Measurements from ENCODE around the gene HTN1.
"Not testable (repeated sequence)": the region's sequence is repeated elsewhere in the genome, so short reads cannot be mapped to it uniquely, and the experiment has no call there.

HTN1 gene

DNA sequence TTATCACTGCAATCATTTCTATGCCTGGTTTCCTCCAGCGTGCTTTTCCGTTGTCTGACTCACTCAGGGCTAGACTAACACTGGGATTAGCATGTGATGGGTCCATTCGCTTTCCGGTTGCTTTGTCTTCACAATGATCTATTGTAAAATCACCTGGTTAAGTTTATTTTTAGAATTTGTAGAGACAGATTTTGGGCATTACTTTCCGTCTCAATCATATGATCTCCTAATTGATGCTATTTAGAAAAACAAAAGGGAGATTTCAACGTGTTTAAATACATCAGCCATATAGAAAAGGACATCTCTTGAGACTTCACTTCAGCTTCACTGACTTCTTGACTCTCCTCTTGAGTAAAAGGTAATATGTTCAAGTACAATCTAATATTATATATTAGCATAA, at the start of gene HTN1:
Gene HTN1 (plus strand): TSS at position 301 of the 400 bp plus-strand sequence. CDS start 2,639 bp downstream, outside the sequence.
- not testable (repeated sequence) for DNase-seq (ENCODE audit: low spot score)

DNA sequence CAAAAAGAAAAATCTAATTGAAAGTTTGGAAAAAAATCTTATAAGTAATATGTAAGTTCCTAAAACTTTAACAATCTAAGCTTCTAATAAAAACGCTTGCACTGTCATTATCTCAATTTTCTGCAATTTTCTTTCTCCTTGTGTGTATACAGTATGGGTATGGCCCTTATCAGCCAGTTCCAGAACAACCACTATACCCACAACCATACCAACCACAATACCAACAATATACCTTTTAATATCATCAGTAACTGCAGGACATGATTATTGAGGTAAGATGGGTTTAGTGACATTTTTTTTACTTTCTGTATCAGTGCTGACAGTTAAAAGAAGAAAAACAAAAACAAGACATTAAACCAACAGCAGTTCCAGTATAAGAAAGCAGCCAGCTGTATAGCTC, 49.5 kb upstream of the HTN1 start:
- DNase-seq (ENCODE audit: low spot score) = no peak

DNA sequence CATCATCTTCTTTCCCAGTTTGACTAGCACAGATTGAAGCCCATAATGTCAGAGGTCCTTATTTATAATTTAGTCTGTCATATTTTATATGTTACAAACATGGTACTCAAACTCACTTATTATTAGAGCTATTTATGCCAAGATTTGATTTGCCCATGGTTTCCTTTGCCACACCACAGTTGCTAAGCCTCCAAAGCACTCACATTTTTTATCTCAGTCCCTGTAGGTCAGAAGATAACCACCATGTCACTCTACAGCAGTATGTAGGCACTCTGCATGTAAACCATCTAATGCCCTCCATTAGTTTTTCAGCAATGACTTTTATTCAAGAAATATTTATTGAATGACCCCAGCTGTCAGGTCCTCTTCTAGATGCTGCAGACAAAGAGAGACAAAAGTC, 47.7 kb upstream of the HTN1 start:
- DNase-seq (ENCODE audit: low spot score) = no peak

DNA sequence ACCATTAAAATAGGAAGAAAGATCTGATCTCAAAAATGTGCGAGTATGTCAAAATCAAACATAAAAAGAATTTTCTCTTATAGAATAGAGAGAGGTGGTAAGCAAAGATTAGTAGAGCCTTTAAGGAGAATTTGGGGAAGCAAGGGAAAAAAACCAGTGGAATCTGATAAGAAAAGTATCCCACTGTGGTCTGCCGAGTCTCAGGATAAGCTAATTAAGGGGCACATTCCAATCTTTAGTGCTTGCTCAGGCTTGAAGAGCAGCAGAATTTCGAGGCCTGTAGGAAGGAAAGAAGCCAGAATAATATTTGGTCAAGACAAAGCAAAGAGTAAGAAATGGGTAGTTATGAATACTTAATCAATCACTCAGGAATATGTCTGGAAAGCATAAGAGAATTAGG, 41.5 kb upstream of the HTN1 start:
- no peak for DNase-seq (ENCODE audit: low spot score)

DNA sequence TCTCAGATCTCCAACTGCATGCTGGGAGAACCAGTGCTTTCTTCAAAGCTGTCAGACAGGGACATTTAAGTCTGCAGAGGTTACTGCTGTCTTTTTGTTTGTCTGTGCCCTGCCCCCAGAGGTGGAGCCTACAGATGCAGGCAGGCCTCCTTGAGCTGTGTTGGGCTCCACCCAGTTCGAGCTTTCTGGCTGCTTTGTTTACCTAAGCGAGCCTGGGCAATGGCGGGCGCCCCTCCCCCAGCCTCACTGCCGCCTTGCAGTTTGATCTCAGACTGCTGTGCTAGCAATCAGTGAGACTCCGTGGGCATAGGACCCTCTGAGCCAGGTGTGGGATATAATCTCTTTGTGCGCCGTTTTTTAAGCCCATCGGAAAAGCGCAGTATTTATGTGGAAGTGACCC, 31.2 kb upstream of the HTN1 start:
- not testable (repeated sequence) for DNase-seq (ENCODE audit: low spot score)

DNA sequence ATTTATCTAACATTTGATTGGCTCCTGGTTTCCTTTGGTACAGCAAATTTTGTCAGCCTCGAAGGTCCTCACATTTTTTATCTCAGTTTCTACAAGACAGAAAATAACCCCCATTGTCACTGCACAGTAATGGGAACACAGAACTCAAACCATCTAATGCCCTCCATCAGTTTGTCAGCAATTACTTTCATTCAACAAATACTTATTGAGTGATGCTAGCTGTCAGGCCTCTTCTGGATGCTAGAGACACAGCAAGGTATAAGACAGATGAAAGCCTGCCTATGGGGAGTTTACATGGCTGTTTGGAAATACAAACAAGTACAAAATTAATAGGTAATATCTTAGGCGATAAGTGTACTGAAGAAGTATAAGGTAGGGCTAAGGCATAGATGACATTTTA, 27.0 kb upstream of the HTN1 start:
- DNase-seq (ENCODE audit: low spot score) = no peak

DNA sequence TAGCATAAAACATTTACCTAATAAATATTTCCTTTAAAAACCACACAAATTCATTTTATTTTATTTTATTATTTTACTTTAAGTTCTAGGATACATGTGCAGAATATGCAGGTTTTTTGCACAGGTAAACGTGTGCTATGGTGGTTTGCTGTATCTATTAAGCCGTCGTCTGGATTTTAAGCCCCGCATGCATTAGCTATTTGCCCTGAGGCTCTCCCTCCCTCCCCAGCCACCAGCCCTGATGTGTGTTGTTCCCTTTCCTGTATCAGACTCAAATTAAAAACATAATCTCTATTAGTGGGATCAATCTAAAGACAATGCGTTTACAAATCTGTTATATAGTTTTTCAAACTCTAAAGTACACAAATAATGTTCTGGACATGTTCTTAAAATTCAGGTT, 23.2 kb upstream of the HTN1 start:
- no peak for DNase-seq (ENCODE audit: low spot score)

DNA sequence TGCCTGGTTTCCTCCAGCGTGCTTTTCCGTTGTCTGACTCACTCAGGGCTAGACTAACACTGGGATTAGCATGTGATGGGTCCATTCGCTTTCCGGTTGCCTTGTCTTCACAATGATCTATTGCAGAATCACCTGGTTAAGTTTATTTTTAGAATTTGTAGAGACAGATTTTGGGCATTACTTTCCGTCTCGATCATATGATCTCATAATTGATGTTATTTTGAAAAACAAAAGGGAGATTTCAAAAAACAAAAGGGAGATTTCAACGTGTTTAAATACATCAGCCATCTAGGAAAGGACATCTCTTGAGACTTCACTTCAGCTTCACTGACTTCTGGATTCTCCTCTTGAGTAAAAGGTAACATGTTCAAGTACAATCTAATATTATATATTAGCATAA, 22.1 kb upstream of the HTN1 start, which contains the start of gene HTN3:
Gene HTN3 (plus strand): TSS at position 301 of the 400 bp plus-strand sequence. CDS start 2,282 bp downstream, outside the sequence.
- not testable (repeated sequence) for DNase-seq (ENCODE audit: low spot score)

DNA sequence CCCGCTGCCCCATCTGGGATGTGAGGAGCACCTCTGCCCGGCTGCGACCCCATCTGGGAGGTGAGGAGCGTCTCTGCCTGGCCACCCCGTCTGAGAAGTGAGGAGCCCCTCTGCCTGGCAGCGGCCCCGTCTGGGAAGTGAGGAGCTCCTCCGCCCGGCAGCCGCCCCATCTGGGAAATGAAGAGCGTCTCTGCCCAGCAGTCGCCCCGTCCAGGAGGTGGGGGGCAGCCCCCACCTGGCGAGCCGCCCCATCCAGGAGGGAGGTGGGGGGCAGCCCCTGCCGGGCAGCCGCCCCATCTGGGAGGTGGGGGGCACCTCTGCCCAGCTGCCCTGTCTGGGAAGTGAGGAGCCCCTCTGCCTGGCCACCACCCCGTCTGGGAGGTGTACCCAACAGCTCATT, 12.7 kb upstream of the HTN1 start:
- not testable (repeated sequence) for DNase-seq (ENCODE audit: low spot score)

DNA sequence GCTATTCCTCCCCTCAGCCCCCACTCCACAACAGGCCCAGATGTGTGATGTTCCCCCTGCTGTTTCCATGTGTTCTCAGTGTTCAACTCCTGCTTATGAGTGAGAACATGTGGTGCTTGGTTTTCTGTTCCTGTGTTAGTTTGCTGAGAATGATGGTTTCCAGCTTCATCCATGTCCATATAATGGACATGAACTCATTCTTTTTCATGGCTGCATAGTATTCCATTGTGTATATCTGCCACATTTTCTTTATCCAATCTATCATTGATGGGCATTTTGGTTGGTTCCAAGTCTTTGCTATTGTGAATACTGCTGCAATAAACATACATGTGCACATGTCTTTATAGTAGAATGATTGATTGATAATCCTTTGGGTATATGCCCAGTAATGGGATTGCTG, 10.3 kb upstream of the HTN1 start:
- not testable (repeated sequence) for DNase-seq (ENCODE audit: low spot score)

DNA sequence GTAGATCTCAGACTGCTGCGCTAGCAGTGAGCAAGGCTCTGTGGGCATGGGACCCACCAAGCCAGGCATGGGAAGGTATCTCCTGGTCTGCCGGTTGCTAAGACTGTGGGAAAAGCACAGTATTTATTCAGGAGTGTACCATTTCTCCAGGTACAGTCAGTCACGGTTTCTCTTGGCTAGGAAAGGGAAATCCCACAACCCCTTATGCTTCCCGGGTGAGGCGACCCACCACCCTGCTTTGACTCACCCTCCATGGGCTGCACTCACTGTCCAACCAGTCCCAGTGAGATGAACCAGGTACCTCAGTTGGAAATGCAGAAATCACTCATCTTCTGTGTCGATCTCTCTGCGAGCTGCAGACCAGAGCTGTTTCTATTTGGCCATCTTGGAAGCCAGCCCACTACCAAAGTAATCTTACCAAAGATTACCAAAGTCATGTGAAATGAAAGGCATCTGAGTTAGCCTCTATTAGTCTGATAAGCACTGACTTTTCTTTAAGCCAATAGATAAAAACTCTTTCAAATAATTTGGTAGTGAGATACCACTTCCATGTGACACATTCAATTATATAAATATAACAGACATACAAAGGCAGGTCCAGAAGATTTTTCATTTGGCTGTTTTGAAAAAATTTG, 8.5 kb upstream of the HTN1 start:
- no peak for DNase-seq (ENCODE audit: low spot score)

DNA sequence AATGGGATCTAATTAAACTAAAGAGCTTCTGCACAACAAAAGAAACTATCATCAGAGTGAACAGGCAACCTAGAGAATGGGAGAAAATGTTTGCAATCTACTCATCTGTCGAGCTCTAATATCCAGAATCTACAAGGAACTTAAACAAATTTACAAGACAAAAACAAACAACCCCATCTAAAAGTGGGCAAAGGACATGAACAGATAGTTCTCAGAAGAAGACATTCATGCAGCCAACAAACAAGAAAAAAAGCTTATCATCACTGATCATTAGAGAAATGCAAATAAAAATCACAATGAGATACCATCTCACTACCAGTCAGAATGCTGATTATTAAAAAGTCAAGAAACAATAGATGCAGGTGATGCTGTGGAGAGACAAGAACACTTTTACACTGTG, 6.3 kb downstream of the HTN1 start:
- DNase-seq (ENCODE audit: low spot score) = not testable (repeated sequence)

DNA sequence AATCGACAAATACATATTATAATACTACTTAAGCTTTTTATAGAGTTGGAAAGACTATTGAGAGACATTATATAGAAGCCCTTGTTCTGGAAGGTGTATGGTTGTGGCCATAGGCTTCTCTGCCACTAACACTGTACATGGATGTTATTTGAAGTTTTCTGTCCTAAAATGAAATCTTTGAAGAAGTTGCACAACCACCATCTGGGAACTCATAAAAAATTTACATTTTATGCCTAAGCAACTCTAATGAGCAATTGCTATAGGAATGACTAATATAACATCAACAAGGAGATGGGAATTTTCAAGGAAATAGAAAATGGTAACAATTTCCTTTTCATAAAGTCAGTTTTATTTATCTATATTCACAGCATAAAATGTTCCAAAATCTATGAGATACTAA, 7.4 kb downstream of the HTN1 start:
- no peak for DNase-seq (ENCODE audit: low spot score)

DNA sequence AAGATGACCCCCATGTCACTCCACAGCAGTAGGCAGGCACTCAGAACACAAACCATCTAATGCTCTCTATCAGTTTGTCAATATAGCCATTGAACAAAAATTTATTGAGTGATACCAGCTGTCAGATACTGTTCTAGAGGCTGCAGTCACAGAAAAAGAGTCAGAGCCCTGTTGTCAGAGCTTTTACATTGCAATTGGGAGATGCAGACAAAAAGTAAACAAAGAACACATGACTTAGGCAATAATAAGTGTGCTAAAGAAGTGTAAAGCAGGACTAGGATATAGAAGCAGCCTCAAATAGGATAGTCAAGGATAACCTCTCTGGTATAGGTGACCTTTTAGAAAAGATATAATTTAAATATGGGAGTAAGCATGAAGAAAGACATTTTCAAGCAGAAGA, 8.9 kb downstream of the HTN1 start:
- DNase-seq (ENCODE audit: low spot score) = no peak

DNA sequence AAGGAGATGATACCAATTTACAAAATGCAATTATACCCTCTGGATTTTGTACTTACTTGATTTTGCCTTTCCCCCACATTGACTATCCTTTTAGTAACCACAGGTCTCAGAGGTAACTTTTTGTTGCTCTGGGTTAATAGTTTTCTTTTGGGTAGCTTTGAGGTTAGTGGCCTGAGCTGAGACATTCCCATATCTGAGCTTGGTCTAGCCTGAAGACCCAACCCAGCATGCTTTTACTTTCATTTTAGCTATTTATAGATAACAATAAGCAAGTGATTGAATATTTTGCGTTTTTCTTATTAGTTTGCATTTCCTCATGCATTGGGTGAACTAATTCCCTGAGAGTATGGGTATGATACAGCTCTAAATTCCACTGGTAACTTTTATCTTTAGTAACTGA, 11.8 kb downstream of the HTN1 start:
- DNase-seq (ENCODE audit: low spot score) = no peak

DNA sequence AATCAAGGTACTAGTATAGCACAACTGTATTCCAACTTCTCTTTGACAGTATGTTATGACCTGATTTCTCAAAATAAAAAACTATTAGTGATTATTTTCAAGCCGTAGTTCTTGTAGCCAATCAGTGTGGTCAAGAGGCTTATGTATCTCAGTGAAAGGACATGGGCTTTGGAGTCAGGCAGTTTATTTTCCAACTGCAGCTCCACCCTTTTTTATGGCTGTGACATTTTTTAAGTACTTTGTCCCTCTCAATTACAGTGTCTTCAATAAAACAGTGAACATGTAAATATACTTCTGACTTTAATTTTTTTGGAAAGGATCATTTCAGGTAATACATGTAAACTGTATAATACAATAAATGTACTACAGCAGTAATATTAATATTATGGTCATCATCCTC, 30.0 kb downstream of the HTN1 start:
- no peak for DNase-seq (ENCODE audit: low spot score)

DNA sequence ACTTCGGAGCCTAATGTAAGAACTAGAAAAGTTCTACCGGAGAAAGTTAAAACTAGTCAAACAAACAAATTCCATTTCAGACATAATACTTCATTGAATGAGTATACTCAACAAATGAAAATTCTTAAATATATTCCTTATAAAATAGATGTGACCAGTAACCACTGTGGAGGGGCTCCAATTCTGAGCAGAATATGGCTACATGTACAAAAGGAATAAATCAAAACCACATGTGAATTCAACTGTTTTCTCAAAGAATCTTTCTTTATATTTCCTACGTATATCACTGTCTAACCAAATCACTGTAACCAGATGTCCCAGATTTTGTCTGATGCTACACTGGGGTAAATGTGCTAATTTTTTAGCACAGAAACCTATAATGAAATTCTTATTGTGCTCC, 49.0 kb downstream of the HTN1 start:
- DNase-seq (ENCODE audit: low spot score) = no peak

Measured in HuH-7 (cell line).